Measurements from ENCODE around the gene TTC9B.

TTC9B gene

DNA sequence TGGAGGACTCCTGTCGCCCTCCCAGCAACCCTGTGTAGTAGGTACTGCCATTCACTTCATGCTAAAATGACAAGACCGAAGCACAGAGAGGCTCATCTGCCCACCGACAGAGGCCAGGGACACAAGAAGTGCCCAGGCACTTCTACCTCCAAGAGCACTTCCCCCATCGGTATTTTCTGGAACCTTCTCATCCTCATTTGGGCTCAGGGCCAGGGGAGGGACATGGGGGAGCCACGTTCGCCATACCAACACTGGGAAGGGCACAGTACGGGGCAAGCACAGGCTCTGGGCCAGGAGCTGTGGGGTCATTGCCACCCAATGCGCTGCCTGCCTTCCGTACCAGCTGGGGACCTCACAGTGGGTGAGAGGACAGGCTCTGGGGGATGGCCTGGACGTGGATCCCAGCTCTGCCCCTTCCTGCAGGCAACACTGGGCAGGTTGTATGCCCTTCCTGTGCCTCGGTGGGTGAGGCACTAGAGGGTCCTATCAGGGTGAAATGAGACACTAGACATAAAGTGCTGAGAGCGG is 29.6 kb upstream of the TTC9B start:
- no peak for DNase-seq (ENCODE audit: low spot score)

- no peak for DNase-seq (ENCODE audit: low spot score)
Observed at GRCh38 chr19:40247178-40247577, 29.0 kb upstream of the TTC9B start.

DNA sequence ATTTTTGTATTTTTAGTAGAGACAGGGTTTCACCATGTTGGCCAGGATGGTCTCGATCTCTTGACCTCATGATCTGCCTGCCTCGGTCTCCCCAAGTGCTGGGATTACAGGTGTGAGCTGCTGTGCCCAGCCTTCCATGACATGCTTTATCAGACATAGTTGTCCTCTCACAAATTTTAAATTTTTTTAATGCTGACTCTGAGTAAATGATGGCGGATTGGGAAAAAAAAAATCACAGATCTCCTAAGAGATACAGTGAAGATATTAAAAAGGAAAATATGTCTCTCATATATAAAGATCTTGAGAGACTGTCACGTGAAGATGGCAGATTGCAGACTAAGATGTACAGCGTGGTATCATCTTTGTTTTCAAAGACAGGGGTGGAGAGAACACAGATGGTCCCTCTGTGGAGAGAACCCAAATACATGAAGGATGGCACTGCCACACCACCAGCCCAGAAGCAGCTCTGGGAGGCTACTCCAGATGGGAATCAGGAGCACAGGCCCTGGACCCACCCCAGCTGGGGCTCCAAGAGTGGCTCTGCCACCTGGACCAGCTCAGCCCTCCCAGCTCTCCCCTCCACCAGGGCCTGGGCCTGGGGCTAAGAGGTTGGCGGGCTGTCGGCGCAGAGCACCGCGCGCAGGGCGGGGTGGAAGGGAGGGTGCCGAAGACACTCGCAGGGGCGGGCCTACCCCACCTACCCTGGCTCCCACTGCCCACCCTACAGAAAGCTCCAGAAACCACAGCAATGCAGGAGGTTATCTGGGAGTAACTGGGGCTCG is 28.3 kb upstream of the TTC9B start:
- DNase-seq (ENCODE audit: low spot score), result no peak

DNA sequence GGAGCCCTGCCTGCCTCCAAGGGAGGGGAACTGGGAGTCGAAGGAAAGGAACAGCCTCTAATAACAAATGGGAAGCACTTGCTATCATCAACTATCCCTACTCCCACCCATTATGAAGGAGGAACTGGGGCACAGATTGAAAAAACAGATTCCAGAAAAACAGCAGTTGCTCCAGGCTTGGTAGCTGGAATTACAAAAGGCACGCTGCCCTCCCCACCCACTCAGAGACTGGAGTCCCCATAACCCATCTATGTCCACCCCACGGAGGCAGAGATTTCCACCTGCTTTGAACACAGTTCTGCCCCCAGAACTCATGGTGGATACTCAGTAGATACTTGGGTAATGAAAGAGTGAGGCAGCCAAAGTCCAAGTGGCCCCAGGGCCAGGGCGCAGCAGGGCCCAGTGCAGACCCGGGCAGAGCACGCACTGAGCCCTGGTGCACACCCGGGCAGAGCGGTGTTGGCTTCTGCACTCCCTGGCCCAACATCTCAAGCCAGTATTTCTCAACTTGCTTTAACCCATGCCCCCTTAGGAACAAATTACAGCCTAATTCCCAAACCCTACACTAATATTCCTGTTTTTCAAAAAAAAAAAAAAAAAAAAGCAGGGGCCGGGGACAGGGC is 27.4 kb upstream of the TTC9B start:
- DNase-seq (ENCODE audit: low spot score), result no peak

- no peak for DNase-seq (ENCODE audit: low spot score)
Observed at GRCh38 chr19:40244579-40245317, 26.6 kb upstream of the TTC9B start.

GRCh38 chr19:40243181-40243580 is 25.0 kb upstream of the TTC9B start:
- no peak for DNase-seq (ENCODE audit: low spot score)

GRCh38 chr19:40242480-40242879 is 24.3 kb upstream of the TTC9B start:
- DNase-seq (ENCODE audit: low spot score), result no peak

DNA sequence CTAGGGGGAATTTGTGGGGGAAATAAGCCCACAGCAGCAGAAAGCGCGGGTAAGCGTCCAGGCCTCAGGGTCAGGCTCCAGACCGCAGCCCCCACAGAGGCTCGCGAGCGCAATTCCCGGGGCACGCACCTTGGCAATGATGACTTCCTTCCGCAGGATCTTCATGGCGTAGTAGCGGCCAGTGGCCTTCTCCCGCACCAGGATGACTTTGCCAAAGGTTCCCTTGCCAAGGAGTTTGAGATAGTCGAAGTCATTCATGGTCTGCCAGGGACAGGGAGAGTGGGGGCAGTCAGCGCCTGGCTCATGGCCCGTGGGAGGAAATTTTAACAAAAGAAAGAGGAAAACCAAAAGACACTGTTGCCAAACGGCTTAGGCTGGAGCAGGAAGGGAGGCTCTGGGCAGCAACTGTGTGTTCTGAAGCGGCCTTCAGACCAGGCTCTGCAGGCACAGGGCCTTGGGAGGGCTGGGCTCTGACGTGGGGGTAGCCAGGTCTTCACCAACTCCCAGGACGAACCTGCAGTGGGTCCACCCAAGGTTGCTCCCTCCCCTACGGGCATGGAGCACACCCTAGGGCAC is 23.7 kb upstream of the TTC9B start:
- DNase-seq (ENCODE audit: low spot score), result no peak

GRCh38 chr19:40241125-40241808 is 23.1 kb upstream of the TTC9B start:
- no peak for DNase-seq (ENCODE audit: low spot score)

DNA sequence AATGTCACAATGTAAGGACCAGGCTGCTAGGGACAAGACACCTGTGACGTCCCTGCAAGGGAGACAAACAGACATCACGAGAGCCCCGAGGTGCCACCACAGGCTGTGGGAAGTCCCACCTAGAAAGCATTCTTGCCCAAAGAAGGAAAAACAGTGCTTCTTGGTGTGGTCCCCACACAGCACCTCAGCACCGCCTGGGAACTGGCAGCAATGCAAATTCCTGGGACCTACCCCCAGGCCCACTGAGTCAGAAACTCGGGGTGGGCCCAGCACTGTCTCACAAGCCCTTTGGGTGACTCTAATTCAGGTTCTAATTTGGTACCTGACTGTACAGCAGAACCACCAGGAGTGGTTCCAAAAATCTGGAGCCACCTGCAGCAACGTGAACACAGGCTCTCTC is 22.1 kb upstream of the TTC9B start:
- no peak for DNase-seq (ENCODE audit: low spot score)

DNA sequence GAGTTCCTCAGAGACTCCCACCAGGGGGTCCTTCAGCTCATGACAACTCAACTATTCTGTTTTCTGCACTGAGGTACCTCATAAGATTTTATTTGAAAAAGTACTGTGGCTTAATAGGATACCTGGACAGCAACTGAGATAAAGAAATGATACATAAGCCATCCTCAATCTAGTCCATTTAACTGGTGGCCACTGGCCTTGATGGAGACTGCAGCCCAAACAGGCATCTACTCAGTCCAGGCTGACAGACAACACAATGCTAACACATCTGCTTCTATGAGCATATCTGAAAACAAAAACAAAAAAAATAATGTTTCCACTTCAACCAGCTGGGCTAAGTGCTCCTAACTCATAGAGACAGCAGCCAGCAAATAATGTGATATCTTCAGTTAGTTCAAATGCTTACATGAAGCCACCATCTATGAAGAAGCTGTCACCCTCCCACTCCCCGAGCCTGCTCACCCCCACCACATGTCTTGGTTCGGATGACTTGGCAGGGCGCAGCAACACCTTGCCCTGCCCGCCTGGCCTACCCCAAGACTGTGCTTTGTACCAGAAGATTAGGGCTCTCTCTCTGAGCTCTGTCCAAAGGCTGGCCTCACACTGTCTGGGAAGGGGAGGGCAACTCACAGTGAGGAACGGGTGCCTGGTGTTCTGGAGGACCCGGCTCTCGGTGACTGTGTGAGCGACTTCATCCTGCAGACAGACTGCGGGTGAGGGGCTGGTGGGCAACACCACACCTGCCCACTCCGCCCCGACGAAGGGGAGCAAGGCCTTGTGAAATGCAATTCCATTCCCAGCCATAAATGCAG is 21.4 kb upstream of the TTC9B start:
- DNase-seq (ENCODE audit: low spot score), result no peak

DNA sequence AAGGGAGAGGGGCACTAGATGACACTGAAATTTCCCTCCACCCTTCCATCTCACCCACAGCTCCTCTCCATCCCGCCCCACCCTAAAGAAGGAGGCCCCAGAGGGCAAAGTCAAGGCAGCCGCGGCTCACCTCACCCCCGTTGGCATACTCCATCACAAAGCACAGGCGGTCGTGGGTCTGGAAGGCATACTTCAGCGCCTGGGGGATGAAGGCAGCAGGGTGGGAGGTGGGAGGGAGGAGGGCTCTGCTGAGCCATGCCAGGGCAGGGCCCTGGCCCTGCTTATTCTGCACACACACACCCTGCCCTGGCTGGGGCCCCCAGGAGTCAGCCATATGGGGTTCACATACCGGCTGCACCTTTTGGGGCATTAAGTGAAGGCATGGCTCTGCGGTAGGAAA is 20.6 kb upstream of the TTC9B start:
- DNase-seq (ENCODE audit: low spot score), result no peak

DNA sequence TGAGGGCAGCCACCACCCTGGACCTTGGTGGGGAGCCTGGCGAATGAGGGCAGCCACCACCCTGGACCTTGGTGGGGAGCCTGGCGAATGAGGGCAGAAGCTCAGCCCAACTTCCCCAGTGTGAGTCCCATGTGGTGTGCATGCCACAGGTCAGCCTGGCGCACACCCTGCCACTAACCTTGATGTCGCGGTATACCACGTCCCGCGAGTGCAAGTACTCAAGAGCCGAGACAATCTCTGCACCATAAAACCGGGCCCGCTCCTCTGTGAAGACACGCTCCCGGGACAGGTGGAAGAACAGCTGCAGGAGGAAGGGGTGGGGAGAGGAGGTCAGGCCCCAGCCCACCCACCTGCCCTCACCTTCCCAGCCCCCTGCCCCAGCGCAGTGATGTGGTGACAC is 19.6 kb upstream of the TTC9B start:
- no peak for DNase-seq (ENCODE audit: low spot score)

GRCh38 chr19:40236366-40236765 is 18.2 kb upstream of the TTC9B start:
- DNase-seq (ENCODE audit: low spot score), result no peak

DNA sequence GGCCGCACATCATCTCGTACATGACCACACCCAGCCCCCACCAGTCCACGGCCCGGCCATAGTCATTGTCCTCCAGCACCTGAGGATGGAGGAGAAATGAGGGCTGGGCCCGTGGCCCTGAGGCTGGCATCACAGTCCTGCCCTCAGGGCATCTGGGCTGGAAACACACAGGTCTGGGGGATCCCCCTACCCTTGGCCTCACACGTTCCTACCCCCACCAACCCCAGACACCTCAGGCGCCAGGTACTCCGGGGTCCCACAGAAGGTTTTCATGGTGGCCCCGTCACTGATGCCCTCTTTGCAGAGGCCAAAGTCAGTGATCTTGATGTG is 17.8 kb upstream of the TTC9B start:
- DNase-seq (ENCODE audit: low spot score), result no peak

DNA sequence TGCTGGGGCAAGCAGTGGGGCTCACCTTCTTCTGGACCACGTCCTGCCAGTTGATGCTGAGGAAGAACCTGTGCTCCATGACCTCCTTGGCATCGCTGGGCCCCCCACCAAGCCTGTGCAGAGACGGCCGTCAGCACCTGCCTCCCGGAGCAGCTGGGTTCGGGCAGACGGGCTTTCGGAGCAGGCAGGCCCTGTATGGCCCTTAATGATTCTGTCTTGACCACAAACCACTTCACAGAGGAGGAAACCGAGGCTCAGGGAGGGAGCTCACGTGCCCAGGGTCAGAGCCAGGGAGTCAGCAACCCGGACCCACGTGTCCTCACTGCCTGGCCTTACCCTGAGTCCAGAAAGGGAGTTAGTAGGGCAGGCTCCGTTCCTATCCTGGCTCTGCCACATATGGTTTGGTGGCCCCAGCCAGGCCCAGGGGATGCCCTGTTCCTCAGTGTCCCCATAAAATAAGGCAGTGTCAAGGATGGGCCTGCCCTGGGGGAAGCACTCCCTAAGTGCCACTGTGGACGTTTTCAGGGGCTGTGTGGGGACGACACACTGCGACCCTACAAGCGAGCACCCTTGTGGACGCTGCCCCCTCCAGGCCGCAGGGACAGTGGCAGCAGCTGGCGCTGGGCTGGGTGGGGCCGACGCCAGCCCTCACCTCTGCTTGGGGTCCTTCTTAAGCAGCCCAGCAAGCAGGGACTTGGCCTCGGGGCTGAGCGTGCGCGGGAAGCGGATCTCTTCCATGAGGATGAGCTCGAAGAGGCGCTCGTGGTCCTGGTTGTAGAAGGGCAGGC is 17.2 kb upstream of the TTC9B start:
- DNase-seq (ENCODE audit: low spot score), result no peak

GRCh38 chr19:40234429-40235237 is 16.4 kb upstream of the TTC9B start:
- no peak for DNase-seq (ENCODE audit: low spot score)

DNA sequence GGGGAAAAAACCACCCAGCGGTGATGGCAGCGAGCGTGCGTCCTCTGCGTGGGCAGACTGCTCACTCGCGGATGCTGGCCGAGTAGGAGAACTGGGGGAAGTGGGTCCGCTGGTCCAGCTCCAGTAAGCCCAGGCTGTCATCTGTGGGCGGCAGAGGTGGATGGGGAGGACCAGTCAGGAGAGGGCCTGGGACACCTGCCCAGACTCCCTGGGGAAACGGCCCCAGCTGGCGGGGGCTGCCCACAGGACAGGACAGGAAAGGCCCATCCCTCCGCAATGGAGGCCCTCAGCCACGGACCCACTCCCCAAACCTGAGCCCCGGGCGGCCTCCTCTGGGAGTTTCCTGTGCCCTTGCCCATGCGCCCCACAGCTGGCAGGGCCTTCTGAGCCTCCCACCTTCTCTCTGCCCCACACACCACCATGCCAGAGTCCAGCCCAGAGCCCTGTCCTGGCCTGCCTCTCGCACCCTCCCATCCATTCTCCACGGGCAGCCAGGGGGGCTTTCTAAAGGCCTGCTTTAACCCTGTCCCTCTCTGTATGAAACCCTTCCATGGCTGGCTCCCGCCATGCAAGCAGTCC is 15.7 kb upstream of the TTC9B start:
- no peak for DNase-seq (ENCODE audit: low spot score)

Data from hepatic stellate cell (primary cell).